GM12878 (cell line): ENCODE data around the gene NDUFV1. TPM values are rescaled to one million over a fixed set of nuclear protein-coding genes. Genes with fewer than 3 reads are reported as not detected.
"Not testable (repeated sequence)": the region's sequence is repeated elsewhere in the genome, so short reads cannot be mapped to it uniquely, and the experiment has no call there.

Experiments used
- ATAC-seq: fragments of 200-7000 bp; cut with Tn5 transposase; 3 replicates; pipeline ENCODE4 v1.9.1; 2020; ENCODE audit warnings: mild to moderate bottlenecking, moderate library complexity
- BruUV-seq: library from RNA; stranded (reverse); fragments of 400-500 nt; replicated peaks from 2 replicates; lab custom pipeline; 2021; lab: Mats Ljungman, UMichigan
- CTCF ChIA-PET: fragments of 300-600 bp; sonication (Branson Sonifier 250); formaldehyde crosslinking; extraction: SDS; loops from one replicate; lab custom pipeline; 2021; ENCODE audit warnings: inconsistent platforms; lab: Yijun Ruan, JAX
- POLR2A ChIA-PET: fragments of 350-600 bp; formaldehyde crosslinking; extraction: SDS; loops from one replicate; lab custom pipeline; 2021; ENCODE audit warnings: inconsistent platforms; lab: Charles Lee
- RAD21 ChIA-PET: fragments of 300-600 bp; sonication (Branson Sonifier 250); formaldehyde crosslinking; loops from one replicate; lab custom pipeline; 2023; ENCODE audit warnings: antibody characterized with exemption; ENCODE audit not compliant: unreplicated experiment; lab: Charles Lee
- SMC1A ChIA-PET: fragments of 300-600 bp; sonication (Branson Sonifier 250); formaldehyde crosslinking; loops from one replicate; lab custom pipeline; 2023; ENCODE audit not compliant: unreplicated experiment, uncharacterized antibody; lab: Charles Lee
- DNase-seq: peaks from one replicate; pipeline ENCODE4 v3.0.0-alpha.2; 2011; ENCODE audit warnings: low read depth, low spot score
- FAIRE-seq: peaks from 3 replicates; lab custom pipeline; 2011; peaks lifted over from hg19 to GRCh38; lab: Jason Lieb, UNC
- H2AFZ ChIP-seq: 2 replicates; pipeline ENCODE4 v1.6.0; 2011; ENCODE audit warnings: low read depth, low read length, control low read depth; ENCODE audit not compliant: control insufficient read depth
- H3K27ac ChIP-seq: 2 replicates; pipeline ENCODE4 v1.5.1; 2011; ENCODE audit warnings: control low read depth; ENCODE audit not compliant: control insufficient read depth, insufficient read depth
- H3K27me3 ChIP-seq, 2 experiments: replicated peaks in 1 of 2; 2 replicates each; pipeline versions ENCODE4 v1.6.0 to v1.6.1; 2011; ENCODE audit warnings: low read length in 1 of 2; ENCODE audit not compliant: control insufficient read depth in 2 of 2, insufficient read depth in 2 of 2
- H3K36me3 ChIP-seq, 2 experiments: 2 replicates each; pipeline ENCODE4 v1.5.1; 2011; ENCODE audit warnings: low read length in 1 of 2; ENCODE audit not compliant: control insufficient read depth in 2 of 2, insufficient read depth in 2 of 2
- H3K4me1 ChIP-seq: 2 replicates; pipeline ENCODE4 v1.6.1; 2011; ENCODE audit warnings: mild to moderate bottlenecking, low read length, moderate library complexity, mixed read lengths; ENCODE audit not compliant: control insufficient read depth, insufficient read depth
- H3K4me2 ChIP-seq: 2 replicates; pipeline ENCODE4 v1.6.0; 2011; ENCODE audit warnings: control low read depth; ENCODE audit not compliant: control insufficient read depth, insufficient read depth
- H3K4me3 ChIP-seq: fragments of 200-600 bp; sonication (generic); 2 replicates; pipeline ENCODE4 v1.5.1; 2016
- H3K79me2 ChIP-seq: 2 replicates; pipeline ENCODE4 v1.6.0; 2011; ENCODE audit warnings: low read length; ENCODE audit not compliant: control insufficient read depth, insufficient read depth
- H3K9ac ChIP-seq: 2 replicates; pipeline ENCODE4 v1.8.0; 2011; ENCODE audit warnings: low read length, control low read depth, mixed read lengths; ENCODE audit not compliant: control insufficient read depth, insufficient read depth
- H3K9me3 ChIP-seq: replicated peaks from 3 replicates; pipeline ENCODE4 v1.5.1; 2011; ENCODE audit warnings: mild to moderate bottlenecking, low read length; ENCODE audit not compliant: control insufficient read depth, insufficient read depth
- H4K20me1 ChIP-seq: 2 replicates; pipeline ENCODE4 v1.6.0; 2011; ENCODE audit not compliant: control insufficient read depth, insufficient read depth
- BHLHE40 ChIP-seq, 2 experiments: fragments of 450-650 bp in 1 of 2; IDR thresholded peaks; 2 replicates each; pipeline ENCODE4 v1.6.1; 2011 to 2017; ENCODE audit warnings: low read depth in 2 of 2, borderline replicate concordance in 1 of 2, improper control_type of control experiment in 1 of 2, low read length in 1 of 2, mild to moderate bottlenecking in 1 of 2
- BMI1 ChIP-seq: fragments of 450-650 bp; IDR thresholded peaks from 2 replicates; pipeline ENCODE4 v1.6.1; 2016; ENCODE audit warnings: mild to moderate bottlenecking, moderate library complexity, borderline replicate concordance
- HCFC1 ChIP-seq: fragments of 150-350 bp; IDR thresholded peaks from 2 replicates; pipeline ENCODE4 v1.6.1; 2014; ENCODE audit warnings: low read length
- JUNB ChIP-seq: IDR thresholded peaks from 2 replicates; pipeline ENCODE4 v1.6.1; 2016; ENCODE audit warnings: antibody characterized with exemption, mild to moderate bottlenecking
- NFYA ChIP-seq: IDR thresholded peaks from 2 replicates; pipeline ENCODE4 v1.6.1; 2011; ENCODE audit warnings: low read depth, mild to moderate bottlenecking, low read length, improper control_type of control experiment, borderline replicate concordance
- RB1 ChIP-seq: fragments of 450-650 bp; formaldehyde crosslinking; IDR thresholded peaks from 2 replicates; pipeline ENCODE4 v1.6.1; 2017; ENCODE audit warnings: mild to moderate bottlenecking, borderline replicate concordance
- SKIL ChIP-seq: fragments of 450-650 bp; IDR thresholded peaks from 2 replicates; pipeline ENCODE4 v1.6.1; 2017; ENCODE audit warnings: mild to moderate bottlenecking, low read depth, inconsistent platforms; ENCODE audit not compliant: poor library complexity, severe bottlenecking
- SMAD1 ChIP-seq: fragments of 450-650 bp; IDR thresholded peaks from 2 replicates; pipeline ENCODE4 v1.6.1; 2018; ENCODE audit warnings: mild to moderate bottlenecking, low read depth; ENCODE audit not compliant: partially characterized antibody
- SMARCA5 ChIP-seq: fragments of 450-650 bp; IDR thresholded peaks from 2 replicates; pipeline ENCODE4 v1.6.1; 2017; ENCODE audit warnings: mild to moderate bottlenecking
- SREBF1 ChIP-seq: IDR thresholded peaks from 2 replicates; pipeline ENCODE4 v1.6.1; 2012; ENCODE audit warnings: mild to moderate bottlenecking, low read length
- TCF7 ChIP-seq: IDR thresholded peaks from 2 replicates; pipeline ENCODE4 v1.6.1; 2014; ENCODE audit warnings: antibody characterized with exemption, borderline replicate concordance
- ZNF274 ChIP-seq: IDR thresholded peaks from one replicate; pipeline ENCODE4 v1.8.0; 2011; ENCODE audit not compliant: insufficient read length, insufficient read depth
- WGBS: methylation state at CpG from one replicate; pipeline ENCODE4 v1.1.6; 2016; ENCODE audit warnings: low lambda C conversion rate; ENCODE audit not compliant: insufficient replicate concordance, insufficient coverage; ENCODE audit errors: missing lambda C conversion rate; 5-methylcytosine and 5-hydroxymethylcytosine counted together
- in situ Hi-C: fragments of 300-500 bp; cut with MboI; formaldehyde crosslinking; loops from 9 replicates; pipeline ENCODE4 v1.14.3; 2018; ENCODE audit warnings: mixed read lengths
- intact Hi-C: fragments of 100-400 bp; cut with micrococcal nuclease; formaldehyde crosslinking; loops from one replicate; pipeline ENCODE4 v1.14.2; 2022; ENCODE audit not compliant: unreplicated experiment
- polyA plus RNA-seq, 11 experiments: library from polyadenylated mRNA; depleted of rRNA in 4 of 11; unstranded in 6 of 11; stranded (reverse) in 5 of 11; fragments of >200 nt; fragmentation: Nextera tagmentation in 4 of 11; fragmentation: Illumina TruSeq in 1 of 11; extraction: Ambion mirVana in 4 of 11; extraction: Trizol in 1 of 11; gene quantifications; 1 replicate in 1 of 11; 2 replicates in 10 of 11; pipeline versions ENCODE4 v1.2.1 to v1.2.3, GENCODE V29; 2011 to 2016; ENCODE audit warnings: inconsistent platforms in 2 of 11, missing spikeins in 2 of 11, low read depth in 1 of 11
- total RNA-seq, 4 experiments: library from RNA; depleted of rRNA in 3 of 4; stranded (reverse); fragments of >200 nt in 3 of 4; fragmentation: Illumina TruSeq in 1 of 4; extraction: Trizol in 1 of 4; gene quantifications; 2 replicates each; pipeline versions ENCODE4 v1.2.1 to v1.2.3, GENCODE V29; 2013 to 2021
- TF ChIP-seq, protein P1 (sequence below): IDR thresholded peaks from 2 replicates; pipeline ENCODE4 v1.6.1; 2012; ENCODE audit warnings: low read length, inconsistent platforms
- TF ChIP-seq, protein P2 (sequence below): fragments of 450-650 bp; IDR thresholded peaks from 2 replicates; pipeline ENCODE4 v1.6.1; 2014; ENCODE audit warnings: mild to moderate bottlenecking

Gene NDUFV1
- total and polyA plus RNA-seq, 10 of the 15 experiments (the other 5 are each of a cell fraction or from before 2014, with no cell fraction given), result 8.2 to 380 (median 231) TPM

DNA sequence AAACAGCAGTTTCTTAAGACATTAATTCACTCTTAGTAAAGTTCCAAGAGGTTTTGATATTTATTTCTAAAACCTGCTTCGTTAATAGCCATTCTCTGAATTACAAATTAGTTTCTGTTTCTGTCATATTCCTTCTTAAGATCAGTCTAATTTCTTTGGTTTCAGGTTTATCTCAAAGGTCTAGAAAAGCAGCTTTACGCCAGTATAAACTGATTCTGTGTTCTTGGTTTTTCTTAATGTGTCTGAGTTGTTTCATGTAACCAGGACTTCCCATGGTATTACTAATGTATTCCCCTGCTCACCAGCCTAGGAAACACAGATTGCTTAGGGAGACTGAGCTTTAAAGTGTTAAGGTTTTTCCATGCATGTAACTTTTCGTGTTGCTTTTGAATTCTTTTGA is 50.6 kb downstream of the NDUFV1 start (continued):
- TF ChIP-seq, protein P1, sequence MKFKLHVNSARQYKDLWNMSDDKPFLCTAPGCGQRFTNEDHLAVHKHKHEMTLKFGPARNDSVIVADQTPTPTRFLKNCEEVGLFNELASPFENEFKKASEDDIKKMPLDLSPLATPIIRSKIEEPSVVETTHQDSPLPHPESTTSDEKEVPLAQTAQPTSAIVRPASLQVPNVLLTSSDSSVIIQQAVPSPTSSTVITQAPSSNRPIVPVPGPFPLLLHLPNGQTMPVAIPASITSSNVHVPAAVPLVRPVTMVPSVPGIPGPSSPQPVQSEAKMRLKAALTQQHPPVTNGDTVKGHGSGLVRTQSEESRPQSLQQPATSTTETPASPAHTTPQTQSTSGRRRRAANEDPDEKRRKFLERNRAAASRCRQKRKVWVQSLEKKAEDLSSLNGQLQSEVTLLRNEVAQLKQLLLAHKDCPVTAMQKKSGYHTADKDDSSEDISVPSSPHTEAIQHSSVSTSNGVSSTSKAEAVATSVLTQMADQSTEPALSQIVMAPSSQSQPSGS, result no peak
- TF ChIP-seq TCF7, result 0 out of 2 replicates have a peak, but pooled peaks have one; percentile 33
- no peak for TF ChIP-seq BMI1
- no peak for TF ChIP-seq RB1
- TF ChIP-seq SKIL, result peak; percentile 23
- TF ChIP-seq SMARCA5, result no peak
- no peak for TF ChIP-seq BHLHE40 (IDR thresholded peaks at IDR 0.05; ENCODE audit: borderline replicate concordance in 1 of 2, low read depth in 2 of 2, low read length in 1 of 2)
- no peak for TF ChIP-seq SREBF1
- no peak for TF ChIP-seq NFYA
- TF ChIP-seq JUNB, result peak; percentile 93
- no peak for TF ChIP-seq HCFC1
- TF ChIP-seq ZNF274, result no peak
- TF ChIP-seq SMAD1, result no peak
- TF ChIP-seq, protein P2, sequence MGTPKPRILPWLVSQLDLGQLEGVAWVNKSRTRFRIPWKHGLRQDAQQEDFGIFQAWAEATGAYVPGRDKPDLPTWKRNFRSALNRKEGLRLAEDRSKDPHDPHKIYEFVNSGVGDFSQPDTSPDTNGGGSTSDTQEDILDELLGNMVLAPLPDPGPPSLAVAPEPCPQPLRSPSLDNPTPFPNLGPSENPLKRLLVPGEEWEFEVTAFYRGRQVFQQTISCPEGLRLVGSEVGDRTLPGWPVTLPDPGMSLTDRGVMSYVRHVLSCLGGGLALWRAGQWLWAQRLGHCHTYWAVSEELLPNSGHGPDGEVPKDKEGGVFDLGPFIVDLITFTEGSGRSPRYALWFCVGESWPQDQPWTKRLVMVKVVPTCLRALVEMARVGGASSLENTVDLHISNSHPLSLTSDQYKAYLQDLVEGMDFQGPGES, result no peak

GRCh38 chr11:67659651-67660165 is 53.0 kb downstream of the NDUFV1 start:
- WGBS, result 9% methylated on average over 5 of the region's 5 CpGs
- H3K36me3 ChIP-seq, H3K9me3 ChIP-seq, ATAC-seq, H3K4me2 ChIP-seq, BruUV-seq, H3K4me3 ChIP-seq, H3K79me2 ChIP-seq, H3K9ac ChIP-seq, H3K27ac ChIP-seq, DNase-seq, H2AFZ ChIP-seq, H4K20me1 ChIP-seq, FAIRE-seq, H3K27me3 ChIP-seq, in situ Hi-C loops: not testable (repeated sequence)
- peaks cover 29% of the 10 kb centered on the region for H3K4me1 ChIP-seq
- intact Hi-C loops, result loop anchor here (1.0 to 2.0 kb wide), 3 partner anchors 19 to 87 kb away; partner anchors contain the start of gene NUDT8
- ChIA-PET CTCF (interaction anchor here (0.7 to 7.7 kb wide), 19 partner anchors 13 to 256 kb away, joined by 3 to 132 read pairs (median 7); partner anchors contain the start of genes ACY3, GSTP1, NUDT8 and TBC1D10C), RAD21 (interaction anchor here (0.6 to 3.7 kb wide), 16 partner anchors 9 to 314 kb away, joined by 3 to 49 read pairs (median 4); partner anchors contain the start of genes ACY3, CDK2AP2 and NUDT8), SMC1A (interaction anchor here (0.7 to 6.3 kb wide), 11 partner anchors 8 to 303 kb away, joined by 3 to 69 read pairs (median 7); partner anchors contain the start of genes ACY3, NUDT8 and TBX10), POLR2A (interaction anchor here (0.6 kb wide), 1 partner anchor 77 kb away, joined by 3 read pairs; no protein-coding TSS in a partner anchor)
